Measurements from ENCODE around the gene LEMD2.

Gene LEMD2

GRCh38 chr6:33744001-33744848 lies 44.7 kb downstream of the LEMD2 start:
- H3K9me3 ChIP-seq (ENCODE audit: control insufficient read depth, insufficient read depth, low read depth, low read length), result no peaks in the 10 kb centered on the region
- H3K27ac ChIP-seq (ENCODE audit: extremely low read depth, low read depth, low read length), result peak overlapping the region; percentile 67; the same call in 1 of the 2 replicates
- POLR2A ChIA-PET, result interaction anchor here (0.6 to 0.7 kb wide), 3 partner anchors 32 to 390 kb away, joined by 3 to 4 read pairs (median 3); no protein-coding TSS in a partner anchor
- H3K36me3 ChIP-seq (ENCODE audit: control insufficient read depth in 2 of 2, insufficient read depth in 1 of 2, low read length in 2 of 2), result no peaks in the 10 kb centered on the region
- peaks cover 21% of the 10 kb centered on the region for H3K4me1 ChIP-seq (ENCODE audit: control insufficient read depth, insufficient read depth, low read length)
- CTCF ChIA-PET, result interaction anchor here (0.5 to 6.7 kb wide), 59 partner anchors 8 to 436 kb away, joined by 3 to 193 read pairs (median 4); partner anchors contain the start of gene UQCC2
- no peak overlapping the region for H3K4me3 ChIP-seq (ENCODE audit: low read depth, low read length)
- TF ChIP-seq ZBTB10 (tag by site-specific recombination; IDR thresholded peaks at IDR 0.05) (peak; percentile 83), SP3 (tag by site-specific recombination; IDR thresholded peaks at IDR 0.05) (no peak), SP7 (tag by site-specific recombination; IDR thresholded peaks at IDR 0.05) (peak; percentile 20), ZNF660 (tag by site-specific recombination; IDR thresholded peaks at IDR 0.05) (peak; percentile 43; the same call in 1 of the 2 replicates), ZBTB17 (tag by site-specific recombination; IDR thresholded peaks at IDR 0.05) (peak; percentile 77), GFI1B (tag by site-specific recombination; IDR thresholded peaks at IDR 0.05) (no peak), ZNF138 (tag by site-specific recombination; IDR thresholded peaks at IDR 0.05; ENCODE audit: borderline replicate concordance) (no peak; the same call in 1 of the 2 replicates), ZNF24 (tag by site-specific recombination; IDR thresholded peaks at IDR 0.05) (peak; percentile 78; the same call in 1 of the 2 replicates), BCL11A (tag by site-specific recombination; IDR thresholded peaks at IDR 0.05; ENCODE audit: low read depth) (peak; percentile 47; the same call in 1 of the 2 replicates), ZNF248 (tag by site-specific recombination; IDR thresholded peaks at IDR 0.05) (no peak), ZBTB20 (tag by site-specific recombination; IDR thresholded peaks at IDR 0.05) (peak; percentile 37; the same call in 1 of the 2 replicates), CTCF (tag by site-specific recombination; IDR thresholded peaks at IDR 0.05) (peak; percentile 98), ZNF645 (tag by site-specific recombination; IDR thresholded peaks at IDR 0.05) (no peak), ZNF473 (tag by site-specific recombination; IDR thresholded peaks at IDR 0.05) (no peak), ZNF571 (tag by site-specific recombination; IDR thresholded peaks at IDR 0.05) (no peak), YY2 (tag by site-specific recombination; IDR thresholded peaks at IDR 0.05) (peak; percentile 81), ZBTB44 (tag by site-specific recombination; IDR thresholded peaks at IDR 0.05) (peak; percentile 55), ZNF639 (tag by site-specific recombination; IDR thresholded peaks at IDR 0.05) (peak; percentile 71), ZNF169 (tag by site-specific recombination; IDR thresholded peaks at IDR 0.05) (0 out of 2 replicates have a peak, but pooled peaks have one; percentile 36), ZNF433 (tag by site-specific recombination; IDR thresholded peaks at IDR 0.05; ENCODE audit: low read depth) (no peak), KLF8 (tag by site-specific recombination; IDR thresholded peaks at IDR 0.05) (peak; percentile 72), MZF1 (tag by site-specific recombination; IDR thresholded peaks at IDR 0.05; ENCODE audit: borderline replicate concordance) (0 out of 2 replicates have a peak, but pooled peaks have one; percentile 58), EGR2 (tag by site-specific recombination; IDR thresholded peaks at IDR 0.05; ENCODE audit: low read depth) (peak; percentile 88), ZNF426 (tag by site-specific recombination; IDR thresholded peaks at IDR 0.05) (no peak), ZNF366 (tag by site-specific recombination; conservative IDR thresholded peaks at IDR 0.05) (0 out of 2 replicates have a peak, but pooled peaks have one; percentile 19), ZSCAN30 (tag by site-specific recombination; IDR thresholded peaks at IDR 0.05) (peak; percentile 63; the same call in 1 of the 2 replicates)

Data from HEK293 (cell line).